Ramos (cell line): Measurements from ENCODE around the gene FZR1.

Experiments
- in situ Hi-C: fragments of 300-500 bp; cut with MboI; formaldehyde crosslinking; loops from one replicate; pipeline ENCODE4 v1.14.3; 2022; ENCODE audit warnings: low sequenced_read_pairs; ENCODE audit not compliant: unreplicated experiment

FZR1 gene

GRCh38 chr19:3505598-3506383 lies at the start of gene FZR1:
Gene FZR1 (plus strand): TSS chr19:3506311. CDS start chr19:3522990, 16,679 bp downstream.
- in situ Hi-C loops = no loop called here

GRCh38 chr19:3456925-3457527 lies 49.1 kb upstream of the FZR1 start:
- in situ Hi-C loops = no loop called here

- in situ Hi-C loops = no loop called here
Measured at GRCh38 chr19:3457528-3458228, 48.4 kb upstream of the FZR1 start.

GRCh38 chr19:3458229-3459088 lies 47.7 kb upstream of the FZR1 start:
- in situ Hi-C loops = no loop called here

- in situ Hi-C loops = no loop called here
Measured at GRCh38 chr19:3459089-3459881, 46.8 kb upstream of the FZR1 start.

GRCh38 chr19:3459965-3460582 lies 46.0 kb upstream of the FZR1 start:
- in situ Hi-C loops = no loop called here

GRCh38 chr19:3462991-3463713 lies 43.0 kb upstream of the FZR1 start:
- in situ Hi-C loops = no loop called here

GRCh38 chr19:3463714-3464586 lies 42.2 kb upstream of the FZR1 start:
- in situ Hi-C loops = no loop called here

- in situ Hi-C loops = no loop called here
Measured at GRCh38 chr19:3464587-3465235, 41.4 kb upstream of the FZR1 start.

GRCh38 chr19:3465552-3465951 lies 40.6 kb upstream of the FZR1 start:
- in situ Hi-C loops = no loop called here

- in situ Hi-C loops = no loop called here
Measured at GRCh38 chr19:3466635-3467034, 39.5 kb upstream of the FZR1 start.

- in situ Hi-C loops = no loop called here
Measured at GRCh38 chr19:3467437-3468198, 38.5 kb upstream of the FZR1 start.

- in situ Hi-C loops = no loop called here
Measured at GRCh38 chr19:3468211-3468610, 37.9 kb upstream of the FZR1 start.

GRCh38 chr19:3469638-3470499 lies 36.2 kb upstream of the FZR1 start:
- in situ Hi-C loops = loop anchor here (5.0 kb wide), 1 partner anchor 143 kb away; no protein-coding TSS in a partner anchor

GRCh38 chr19:3470500-3471128 lies 35.5 kb upstream of the FZR1 start:
- in situ Hi-C loops = loop anchor here (5.0 kb wide), 1 partner anchor 143 kb away; no protein-coding TSS in a partner anchor
